SH-SY5Y (cell line): ENCODE data around the gene GBP5.

Experiments
- GATA2 ChIP-seq: IDR thresholded peaks from 2 replicates; pipeline ENCODE4 v1.6.1; 2011; ENCODE audit warnings: mild to moderate bottlenecking, low read depth, low read length
- GATA3 ChIP-seq: IDR thresholded peaks from 2 replicates; pipeline ENCODE4 v1.6.1; 2011; ENCODE audit warnings: low read depth, mild to moderate bottlenecking, low read length, moderate library complexity

DNA sequence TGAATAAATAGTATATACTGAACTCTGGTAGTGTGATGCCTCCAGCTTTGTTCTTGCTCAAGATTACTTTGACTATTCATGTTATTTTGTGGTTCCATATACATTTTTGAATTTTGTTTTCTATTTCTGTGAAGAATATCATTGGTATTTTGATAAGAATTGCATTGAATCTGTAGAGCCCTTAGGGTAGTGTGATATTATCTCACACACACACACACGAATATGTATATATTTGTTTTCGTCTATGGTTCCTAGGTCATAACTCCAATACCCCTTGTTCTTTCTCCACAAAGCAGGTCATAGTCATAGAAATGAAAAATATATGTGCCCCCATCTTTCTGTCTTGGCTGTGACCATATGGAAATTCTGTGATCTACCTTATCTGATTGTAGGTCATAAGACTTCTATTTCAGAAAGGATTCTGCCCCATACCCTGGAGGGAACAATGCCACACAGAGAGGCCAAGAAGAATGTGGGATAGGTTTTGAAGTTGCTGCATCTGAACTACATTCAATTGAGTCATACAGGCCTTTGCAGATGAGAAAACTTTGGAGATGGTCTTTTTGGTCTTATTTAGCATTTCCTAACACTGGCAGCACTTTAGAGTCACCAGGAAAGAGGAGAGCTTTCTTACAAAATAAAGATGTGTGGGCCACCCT lies 32.0 kb upstream of the GBP5 start:
- no peak for TF ChIP-seq GATA2
- TF ChIP-seq GATA3, result no peak
